Measurements from ENCODE around the gene VGLL3. TPM values are rescaled to one million over a fixed set of nuclear protein-coding genes. Genes with fewer than 3 reads are reported as not detected.
A peak's percentile ranks its signal among the peaks of the same experiment; 100 is the strongest.

Gene VGLL3
- total and polyA plus RNA-seq, 2 experiments from 2014 or later = 1.4 to 7.3 TPM

DNA sequence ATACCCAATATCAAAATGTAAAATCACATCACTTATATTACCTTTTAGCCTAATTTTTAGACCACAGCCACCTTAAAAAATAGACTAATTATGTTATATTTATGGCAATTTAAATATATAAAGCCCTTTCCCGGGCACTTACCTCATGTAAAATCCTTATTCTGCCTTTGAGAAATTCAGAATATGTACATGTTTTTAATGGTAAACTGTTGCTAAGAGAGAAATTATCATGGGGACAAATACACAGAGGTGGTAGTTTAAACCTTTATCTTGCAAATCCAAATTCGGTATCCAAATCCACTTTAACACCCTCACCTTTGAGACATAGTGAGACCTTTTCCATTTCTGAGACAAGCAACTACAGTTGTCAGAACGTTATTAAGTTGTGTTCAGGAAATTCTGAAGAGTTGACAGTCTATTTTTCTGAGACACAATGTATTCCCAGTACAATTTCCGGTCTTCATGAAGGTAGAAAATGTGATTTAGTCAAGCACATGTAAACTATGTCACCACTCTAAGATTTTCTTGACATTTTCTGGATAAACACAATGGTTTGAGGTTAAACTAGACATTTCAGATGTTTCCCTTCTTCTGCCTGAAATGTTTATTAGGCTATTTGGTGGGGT lies 10.6 kb upstream of the VGLL3 start:
- H2AFZ ChIP-seq = peak overlapping the region; percentile 34; the same call in 1 of the 2 replicates
- no peak overlapping the region for H3K4me2 ChIP-seq
- H3K4me3 Mint-ChIP-seq = no peak overlapping the region
- H3K27me3 Mint-ChIP-seq (ENCODE audit: insufficient read depth, low read depth, poor library complexity) = no peaks in the 10 kb centered on the region
- ATAC-seq = no peak
- H3K27ac ChIP-seq (ENCODE audit: low read depth) = no peak overlapping the region
- no peaks in the 10 kb centered on the region for H4K20me1 ChIP-seq (replicated peaks; ENCODE audit: insufficient read depth)
- no peak for TF ChIP-seq POLR2AphosphoS5 (IDR thresholded peaks at IDR 0.05; ENCODE audit: low read depth)
- TF ChIP-seq ZNF114 (CRISPR knock-in tag; IDR thresholded peaks at IDR 0.05) = no peak
- TF ChIP-seq, protein P1, sequence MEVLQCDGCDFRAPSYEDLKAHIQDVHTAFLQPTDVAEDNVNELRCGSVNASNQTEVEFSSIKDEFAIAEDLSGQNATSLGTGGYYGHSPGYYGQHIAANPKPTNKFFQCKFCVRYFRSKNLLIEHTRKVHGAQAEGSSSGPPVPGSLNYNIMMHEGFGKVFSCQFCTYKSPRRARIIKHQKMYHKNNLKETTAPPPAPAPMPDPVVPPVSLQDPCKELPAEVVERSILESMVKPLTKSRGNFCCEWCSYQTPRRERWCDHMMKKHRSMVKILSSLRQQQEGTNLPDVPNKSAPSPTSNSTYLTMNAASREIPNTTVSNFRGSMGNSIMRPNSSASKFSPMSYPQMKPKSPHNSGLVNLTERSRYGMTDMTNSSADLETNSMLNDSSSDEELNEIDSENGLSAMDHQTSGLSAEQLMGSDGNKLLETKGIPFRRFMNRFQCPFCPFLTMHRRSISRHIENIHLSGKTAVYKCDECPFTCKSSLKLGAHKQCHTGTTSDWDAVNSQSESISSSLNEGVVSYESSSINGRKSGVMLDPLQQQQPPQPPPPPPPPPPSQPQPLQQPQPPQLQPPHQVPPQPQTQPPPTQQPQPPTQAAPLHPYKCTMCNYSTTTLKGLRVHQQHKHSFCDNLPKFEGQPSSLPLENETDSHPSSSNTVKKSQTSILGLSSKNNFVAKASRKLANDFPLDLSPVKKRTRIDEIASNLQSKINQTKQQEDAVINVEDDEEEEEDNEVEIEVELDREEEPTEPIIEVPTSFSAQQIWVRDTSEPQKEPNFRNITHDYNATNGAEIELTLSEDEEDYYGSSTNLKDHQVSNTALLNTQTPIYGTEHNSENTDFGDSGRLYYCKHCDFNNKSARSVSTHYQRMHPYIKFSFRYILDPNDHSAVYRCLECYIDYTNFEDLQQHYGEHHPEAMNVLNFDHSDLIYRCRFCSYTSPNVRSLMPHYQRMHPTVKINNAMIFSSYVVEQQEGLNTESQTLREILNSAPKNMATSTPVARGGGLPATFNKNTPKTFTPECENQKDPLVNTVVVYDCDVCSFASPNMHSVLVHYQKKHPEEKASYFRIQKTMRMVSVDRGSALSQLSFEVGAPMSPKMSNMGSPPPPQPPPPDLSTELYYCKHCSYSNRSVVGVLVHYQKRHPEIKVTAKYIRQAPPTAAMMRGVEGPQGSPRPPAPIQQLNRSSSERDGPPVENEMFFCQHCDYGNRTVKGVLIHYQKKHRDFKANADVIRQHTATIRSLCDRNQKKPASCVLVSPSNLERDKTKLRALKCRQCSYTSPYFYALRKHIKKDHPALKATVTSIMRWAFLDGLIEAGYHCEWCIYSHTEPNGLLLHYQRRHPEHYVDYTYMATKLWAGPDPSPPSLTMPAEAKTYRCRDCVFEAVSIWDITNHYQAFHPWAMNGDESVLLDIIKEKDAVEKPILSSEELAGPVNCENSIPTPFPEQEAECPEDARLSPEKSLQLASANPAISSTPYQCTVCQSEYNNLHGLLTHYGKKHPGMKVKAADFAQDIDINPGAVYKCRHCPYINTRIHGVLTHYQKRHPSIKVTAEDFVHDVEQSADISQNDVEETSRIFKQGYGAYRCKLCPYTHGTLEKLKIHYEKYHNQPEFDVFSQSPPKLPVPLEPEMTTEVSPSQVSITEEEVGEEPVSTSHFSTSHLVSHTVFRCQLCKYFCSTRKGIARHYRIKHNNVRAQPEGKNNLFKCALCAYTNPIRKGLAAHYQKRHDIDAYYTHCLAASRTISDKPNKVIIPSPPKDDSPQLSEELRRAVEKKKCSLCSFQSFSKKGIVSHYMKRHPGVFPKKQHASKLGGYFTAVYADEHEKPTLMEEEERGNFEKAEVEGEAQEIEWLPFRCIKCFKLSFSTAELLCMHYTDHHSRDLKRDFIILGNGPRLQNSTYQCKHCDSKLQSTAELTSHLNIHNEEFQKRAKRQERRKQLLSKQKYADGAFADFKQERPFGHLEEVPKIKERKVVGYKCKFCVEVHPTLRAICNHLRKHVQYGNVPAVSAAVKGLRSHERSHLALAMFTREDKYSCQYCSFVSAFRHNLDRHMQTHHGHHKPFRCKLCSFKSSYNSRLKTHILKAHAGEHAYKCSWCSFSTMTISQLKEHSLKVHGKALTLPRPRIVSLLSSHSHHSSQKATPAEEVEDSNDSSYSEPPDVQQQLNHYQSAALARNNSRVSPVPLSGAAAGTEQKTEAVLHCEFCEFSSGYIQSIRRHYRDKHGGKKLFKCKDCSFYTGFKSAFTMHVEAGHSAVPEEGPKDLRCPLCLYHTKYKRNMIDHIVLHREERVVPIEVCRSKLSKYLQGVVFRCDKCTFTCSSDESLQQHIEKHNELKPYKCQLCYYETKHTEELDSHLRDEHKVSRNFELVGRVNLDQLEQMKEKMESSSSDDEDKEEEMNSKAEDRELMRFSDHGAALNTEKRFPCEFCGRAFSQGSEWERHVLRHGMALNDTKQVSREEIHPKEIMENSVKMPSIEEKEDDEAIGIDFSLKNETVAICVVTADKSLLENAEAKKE (CRISPR knock-in tag; IDR thresholded peaks at IDR 0.05) = no peak
- TF ChIP-seq NANOG (IDR thresholded peaks at IDR 0.05; ENCODE audit: borderline replicate concordance) = no peak
- TF ChIP-seq EZH2phosphoT487 (IDR thresholded peaks at IDR 0.05; ENCODE audit: unreplicated experiment) = no peak
- no peak for TF ChIP-seq EZH2 (IDR thresholded peaks at IDR 0.05; ENCODE audit: low read depth, unreplicated experiment)
- TF ChIP-seq, protein P2, sequence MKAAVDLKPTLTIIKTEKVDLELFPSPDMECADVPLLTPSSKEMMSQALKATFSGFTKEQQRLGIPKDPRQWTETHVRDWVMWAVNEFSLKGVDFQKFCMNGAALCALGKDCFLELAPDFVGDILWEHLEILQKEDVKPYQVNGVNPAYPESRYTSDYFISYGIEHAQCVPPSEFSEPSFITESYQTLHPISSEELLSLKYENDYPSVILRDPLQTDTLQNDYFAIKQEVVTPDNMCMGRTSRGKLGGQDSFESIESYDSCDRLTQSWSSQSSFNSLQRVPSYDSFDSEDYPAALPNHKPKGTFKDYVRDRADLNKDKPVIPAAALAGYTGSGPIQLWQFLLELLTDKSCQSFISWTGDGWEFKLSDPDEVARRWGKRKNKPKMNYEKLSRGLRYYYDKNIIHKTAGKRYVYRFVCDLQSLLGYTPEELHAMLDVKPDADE (IDR thresholded peaks at IDR 0.05) = no peak
- no peak for TF ChIP-seq JUNB (IDR thresholded peaks at IDR 0.05; ENCODE audit: unreplicated experiment)
- H3F3A ChIP-seq (replicated peaks; ENCODE audit: low read depth) = no peaks in the 10 kb centered on the region
- H3K9me2 ChIP-seq (ENCODE audit: insufficient read depth) = no peaks in the 10 kb centered on the region
- H3K4me1 Mint-ChIP-seq = no peaks in the 10 kb centered on the region; the same call in 2 of the 3 replicates
- H3K36me3 Mint-ChIP-seq (ENCODE audit: low read depth) = no peaks in the 10 kb centered on the region
- H3K27me3 ChIP-seq (ENCODE audit: insufficient read depth) = no peaks in the 10 kb centered on the region
- no peaks in the 10 kb centered on the region for H3K9me3 Mint-ChIP-seq
- no peaks in the 10 kb centered on the region for H3K4me1 ChIP-seq (ENCODE audit: insufficient read depth)
- no peak overlapping the region for H3K4me3 ChIP-seq
- no peak for DNase-seq (ENCODE audit: low spot score)
- no peak overlapping the region for H3K27ac Mint-ChIP-seq
- no peaks in the 10 kb centered on the region for H3K36me3 ChIP-seq (ENCODE audit: insufficient read depth)
- H3K79me2 ChIP-seq (replicated peaks; ENCODE audit: insufficient read depth) = no peaks in the 10 kb centered on the region

Measured in GM23338 (cell line).